ENCODE results near the gene METRN.

The METRN gene

DNA sequence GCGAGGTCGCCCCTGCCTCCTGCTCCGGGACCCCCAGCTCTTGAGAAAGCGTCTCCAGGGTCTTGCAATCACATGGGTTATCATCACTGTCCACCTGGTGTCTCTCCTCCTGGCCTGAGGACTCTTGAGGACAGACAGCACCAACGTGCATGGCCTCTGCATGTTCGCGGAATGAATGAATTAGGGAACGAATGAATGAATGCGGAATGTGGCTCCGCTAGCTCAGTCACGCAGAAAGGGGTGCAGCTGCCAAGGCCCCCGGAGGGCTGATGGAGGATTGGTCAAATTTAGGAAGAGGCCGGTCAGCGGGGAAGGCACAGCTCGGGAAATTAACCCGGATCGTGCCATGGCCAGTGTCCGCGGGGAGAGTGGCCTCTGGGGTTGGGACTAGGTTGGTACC, 12.6 kb upstream of the METRN start:
- DNase-seq (ENCODE audit: low read depth), result no peak
- H3K4me3 ChIP-seq (ENCODE audit: control insufficient read depth, low read depth, low read length), result no peak overlapping the region
- TF ChIP-seq CTCF (IDR thresholded peaks at IDR 0.05; ENCODE audit: control insufficient read depth, insufficient read depth, low read depth, low read length, missing control alignments), result no peak

- H3K4me3 ChIP-seq (ENCODE audit: control insufficient read depth, low read depth, low read length), result no peak overlapping the region
- no peak for DNase-seq (ENCODE audit: low read depth)
- no peak for TF ChIP-seq CTCF (IDR thresholded peaks at IDR 0.05; ENCODE audit: control insufficient read depth, insufficient read depth, low read depth, low read length, missing control alignments)
Measured at GRCh38 chr16:703406-703805, 11.5 kb upstream of the METRN start.

DNA sequence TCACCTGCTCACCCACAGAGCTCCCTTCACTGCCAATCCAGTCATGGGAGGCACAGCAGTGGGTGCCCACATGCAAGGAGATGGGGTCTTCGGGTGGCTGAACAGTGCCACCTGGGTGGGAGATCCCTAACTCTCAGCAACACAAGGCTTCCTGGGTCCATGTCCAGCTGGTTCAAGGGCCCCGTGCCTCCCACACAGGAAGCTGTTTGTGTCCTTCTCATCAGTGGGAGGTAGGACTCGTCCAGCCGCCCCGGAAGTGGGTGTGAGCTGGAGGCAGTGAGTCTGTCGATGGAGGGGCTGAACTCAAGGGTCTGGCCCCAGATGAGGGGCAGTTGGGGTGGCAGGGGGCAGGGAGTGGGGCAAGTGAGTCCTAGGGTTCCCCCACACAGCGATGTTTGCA, 10.9 kb upstream of the METRN start:
- no peak overlapping the region for H3K4me3 ChIP-seq (ENCODE audit: control insufficient read depth, low read depth, low read length)
- DNase-seq (ENCODE audit: low read depth), result no peak
- TF ChIP-seq CTCF (IDR thresholded peaks at IDR 0.05; ENCODE audit: control insufficient read depth, insufficient read depth, low read depth, low read length, missing control alignments), result no peak

DNA sequence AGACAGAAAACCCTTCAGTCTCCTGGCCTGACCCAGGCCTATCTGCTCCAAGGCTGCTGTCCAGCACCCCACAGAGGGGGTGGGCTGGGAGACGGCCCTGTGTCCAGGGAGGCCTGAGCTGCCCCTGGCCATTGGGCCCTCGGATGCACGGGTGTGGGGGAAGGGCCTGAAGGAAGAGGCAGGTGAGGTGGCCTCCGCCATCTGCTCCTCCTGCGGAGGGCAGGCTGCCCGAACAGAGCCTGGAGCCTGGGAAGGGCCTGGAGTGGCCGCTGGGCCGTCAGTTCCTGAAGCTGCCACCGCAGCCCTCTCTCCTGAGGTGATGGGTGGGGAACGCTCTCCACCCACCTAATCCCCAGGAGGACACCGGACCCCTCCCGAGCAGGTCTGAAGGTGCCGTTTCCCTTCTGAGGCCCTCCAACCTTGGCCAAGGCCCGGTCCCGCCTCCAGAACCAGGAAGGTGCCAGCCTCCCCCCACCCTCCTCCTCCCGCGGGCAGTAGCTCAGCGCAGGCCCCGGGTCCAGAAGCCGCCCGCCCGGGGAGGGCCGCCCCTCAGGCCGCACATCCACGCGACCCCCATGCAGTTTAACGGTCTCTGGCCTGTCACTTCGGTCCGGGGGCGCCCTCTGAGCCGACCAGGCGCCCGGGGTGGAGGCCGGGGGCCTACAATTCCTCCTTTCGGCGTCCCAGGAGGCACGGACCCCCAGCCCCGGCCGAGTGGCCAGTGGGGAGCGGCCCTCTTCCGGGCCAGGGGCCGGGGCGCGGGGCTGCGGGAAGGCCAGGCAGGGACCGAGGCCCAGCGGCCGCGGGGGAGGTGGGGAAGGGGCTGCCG, 10.2 kb upstream of the METRN start:
- no peak overlapping the region for H3K4me3 ChIP-seq (ENCODE audit: control insufficient read depth, low read depth, low read length)
- no peak for TF ChIP-seq CTCF (IDR thresholded peaks at IDR 0.05; ENCODE audit: control insufficient read depth, insufficient read depth, low read depth, low read length, missing control alignments)
- DNase-seq (ENCODE audit: low read depth), result no peak

GRCh38 chr16:705431-706188, 9.3 kb upstream of the METRN start, which contains the start of gene FBXL16:
TSS of gene FBXL16 (minus strand) at chr16:705801. CDS start at chr16:697405, 8,396 bp downstream.
- no peak within 1 kb of the TSS for H3K4me3 ChIP-seq (ENCODE audit: control insufficient read depth, low read depth, low read length)
- no peak for DNase-seq (ENCODE audit: low read depth)
- TF ChIP-seq CTCF (IDR thresholded peaks at IDR 0.05; ENCODE audit: control insufficient read depth, insufficient read depth, low read depth, low read length, missing control alignments), result no peak

DNA sequence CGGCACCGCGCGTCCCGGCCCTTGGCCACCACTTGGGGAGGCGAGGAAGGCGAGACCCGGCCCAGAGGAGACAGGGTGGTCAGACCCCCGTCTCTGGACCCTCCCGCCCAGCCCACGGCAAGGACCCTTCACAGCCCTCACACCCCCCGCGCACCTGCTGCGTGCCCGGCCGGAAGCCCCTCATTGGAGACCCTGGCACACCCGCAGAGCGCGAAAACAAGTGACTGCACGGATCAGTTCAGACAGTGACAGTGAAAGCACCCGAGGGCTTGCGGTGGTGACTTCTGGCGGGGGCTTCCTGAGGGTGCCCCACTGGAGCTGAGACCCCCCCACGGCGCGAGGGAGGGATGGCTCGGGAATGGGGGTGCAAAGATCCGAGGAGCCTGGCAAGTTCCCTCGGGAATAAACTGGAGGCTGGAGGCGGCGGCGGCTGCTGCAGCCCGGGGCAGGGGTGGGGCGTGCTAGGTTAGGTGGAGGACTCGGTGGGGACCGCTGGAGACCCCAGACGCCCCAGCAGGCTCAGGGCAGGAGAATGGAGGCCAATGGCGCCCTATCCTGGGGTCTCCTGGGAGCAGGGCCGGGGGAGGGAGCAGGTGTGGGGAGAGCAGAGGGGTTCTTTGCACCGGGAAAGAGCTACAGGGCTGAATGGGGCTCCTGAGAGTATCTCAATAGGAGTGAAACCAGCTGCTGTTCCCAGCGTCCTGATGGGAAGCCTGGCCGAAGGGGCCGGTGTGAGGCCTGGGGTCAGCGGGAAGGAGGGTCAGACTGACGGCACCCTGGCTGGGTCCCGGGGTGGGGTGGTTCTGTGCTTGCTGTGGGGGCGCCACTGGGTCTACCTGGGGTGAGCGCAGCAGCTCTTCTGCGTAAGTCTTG, 8.5 kb upstream of the METRN start:
- DNase-seq (ENCODE audit: low read depth), result no peak
- TF ChIP-seq CTCF (IDR thresholded peaks at IDR 0.05; ENCODE audit: control insufficient read depth, insufficient read depth, low read depth, low read length, missing control alignments), result no peak
- H3K4me3 ChIP-seq (ENCODE audit: control insufficient read depth, low read depth, low read length), result no peak overlapping the region

Measured in AG09309 (cell line).